HepG2 (cell line): ENCODE measurements around the gene NBEA.
A peak's percentile ranks its signal among the peaks of the same experiment; 100 is the strongest.

Experiments used
- BHLHE40 ChIP-seq: IDR thresholded peaks from 2 replicates; pipeline ENCODE4 v1.6.1; 2011; ENCODE audit warnings: low read length, improper control_type of control experiment
- HCFC1 ChIP-seq: fragments of 150-350 bp; IDR thresholded peaks from 2 replicates; pipeline ENCODE4 v1.6.1; 2014; ENCODE audit warnings: low read depth, low read length
- MED1 ChIP-seq: sonication (generic); formaldehyde crosslinking; IDR thresholded peaks from 2 replicates; pipeline ENCODE4 v1.4.0; 2020; ENCODE audit warnings: missing genetic modification reagents
- NAIF1 ChIP-seq: sonication (generic); formaldehyde crosslinking; IDR thresholded peaks from 2 replicates; pipeline ENCODE4 v1.5.0; 2020; ENCODE audit warnings: mild to moderate bottlenecking, missing genetic modification reagents, borderline replicate concordance
- POLR2A ChIP-seq, 2 experiments: IDR thresholded peaks; 2 replicates each; pipeline ENCODE4 v1.6.1; 2011; ENCODE audit warnings: low read depth in 2 of 2, low read length in 2 of 2, mild to moderate bottlenecking in 1 of 2, moderate library complexity in 1 of 2; ENCODE audit not compliant: insufficient read depth in 1 of 2
- POLR2AphosphoS5 ChIP-seq: IDR thresholded peaks from 2 replicates; pipeline ENCODE4 v1.6.1; 2012; ENCODE audit warnings: low read depth, low read length
- SAP130 ChIP-seq: IDR thresholded peaks from 2 replicates; pipeline ENCODE4 v1.6.1; 2016; ENCODE audit warnings: low read depth
- YY1 ChIP-seq: IDR thresholded peaks from 2 replicates; pipeline ENCODE4 v1.6.1; 2011; ENCODE audit warnings: low read length, low read depth, moderate library complexity, mild to moderate bottlenecking; ENCODE audit not compliant: insufficient read depth, insufficient replicate concordance
- ZFP36 ChIP-seq: fragments of 150-350 bp; IDR thresholded peaks from 2 replicates; pipeline ENCODE4 v1.6.1; 2018; ENCODE audit warnings: borderline replicate concordance, low read length, low read depth; ENCODE audit not compliant: partially characterized antibody
- ZNF274 ChIP-seq: sonication (generic); formaldehyde crosslinking; IDR thresholded peaks from 2 replicates; pipeline ENCODE4 v1.5.1; 2020; ENCODE audit warnings: mild to moderate bottlenecking, missing genetic modification reagents
- ZNF558 ChIP-seq: sonication (generic); formaldehyde crosslinking; IDR thresholded peaks from 2 replicates; pipeline ENCODE4 v1.9.0; 2022; ENCODE audit warnings: mild to moderate bottlenecking, missing genetic modification reagents, borderline replicate concordance
- ZNF792 ChIP-seq: IDR thresholded peaks from 2 replicates; pipeline ENCODE4 v1.6.1; 2016
- TF ChIP-seq, protein P1 (sequence below): sonication (generic); formaldehyde crosslinking; IDR thresholded peaks from 2 replicates; pipeline ENCODE4 v1.5.0; 2020; ENCODE audit warnings: mild to moderate bottlenecking, missing genetic modification reagents, moderate library complexity
- TF ChIP-seq, protein P2 (sequence below): sonication (generic); formaldehyde crosslinking; IDR thresholded peaks from 2 replicates; pipeline ENCODE4 v1.5.0; 2020; ENCODE audit warnings: missing genetic modification reagents

DNA sequence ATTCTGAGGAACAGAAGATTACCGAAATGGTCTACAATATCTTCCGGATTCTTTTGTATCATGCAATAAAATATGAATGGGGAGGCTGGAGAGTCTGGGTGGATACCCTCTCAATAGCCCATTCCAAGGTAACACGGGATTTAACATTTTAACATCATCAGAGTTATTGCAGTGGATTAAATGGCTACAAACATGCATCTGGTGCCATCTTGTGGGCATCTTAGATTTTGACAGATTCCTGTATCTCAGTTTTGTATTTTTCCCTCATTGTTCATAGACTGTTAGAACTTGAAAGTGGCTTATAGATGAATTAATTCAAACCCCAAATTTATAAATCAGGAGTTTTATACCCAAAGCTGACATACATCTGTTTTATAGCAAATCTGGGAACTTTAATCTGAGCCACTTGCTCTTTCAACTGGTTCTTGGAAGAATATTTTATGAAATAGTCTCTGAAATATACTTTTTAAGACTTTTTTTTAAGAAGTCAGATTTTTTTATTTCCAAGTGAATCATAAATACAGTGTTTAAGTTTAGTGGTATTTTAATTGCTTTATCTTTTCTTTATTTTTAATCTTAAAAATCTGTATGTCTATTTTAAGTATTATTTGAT lies 215.2 kb downstream of the NBEA start:
- TF ChIP-seq ZNF558 (CRISPR knock-in tag) (no peak), BHLHE40 (no peak), MED1 (no peak), NAIF1 (CRISPR knock-in tag) (no peak), POLR2AphosphoS5 (no peak), ZNF274 (CRISPR knock-in tag) (no peak), HCFC1 (no peak), POLR2A (IDR thresholded peaks at IDR 0.05; ENCODE audit: insufficient read depth in 1 of 2, low read depth in 2 of 2, low read length in 2 of 2) (no peak), ZNF792 (no peak), ZFP36 (no peak), YY1 (no peak), SAP130 (CRISPR knock-in tag) (no peak)
- TF ChIP-seq, protein P1, sequence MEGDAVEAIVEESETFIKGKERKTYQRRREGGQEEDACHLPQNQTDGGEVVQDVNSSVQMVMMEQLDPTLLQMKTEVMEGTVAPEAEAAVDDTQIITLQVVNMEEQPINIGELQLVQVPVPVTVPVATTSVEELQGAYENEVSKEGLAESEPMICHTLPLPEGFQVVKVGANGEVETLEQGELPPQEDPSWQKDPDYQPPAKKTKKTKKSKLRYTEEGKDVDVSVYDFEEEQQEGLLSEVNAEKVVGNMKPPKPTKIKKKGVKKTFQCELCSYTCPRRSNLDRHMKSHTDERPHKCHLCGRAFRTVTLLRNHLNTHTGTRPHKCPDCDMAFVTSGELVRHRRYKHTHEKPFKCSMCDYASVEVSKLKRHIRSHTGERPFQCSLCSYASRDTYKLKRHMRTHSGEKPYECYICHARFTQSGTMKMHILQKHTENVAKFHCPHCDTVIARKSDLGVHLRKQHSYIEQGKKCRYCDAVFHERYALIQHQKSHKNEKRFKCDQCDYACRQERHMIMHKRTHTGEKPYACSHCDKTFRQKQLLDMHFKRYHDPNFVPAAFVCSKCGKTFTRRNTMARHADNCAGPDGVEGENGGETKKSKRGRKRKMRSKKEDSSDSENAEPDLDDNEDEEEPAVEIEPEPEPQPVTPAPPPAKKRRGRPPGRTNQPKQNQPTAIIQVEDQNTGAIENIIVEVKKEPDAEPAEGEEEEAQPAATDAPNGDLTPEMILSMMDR = peak; percentile 73
- TF ChIP-seq, protein P2, sequence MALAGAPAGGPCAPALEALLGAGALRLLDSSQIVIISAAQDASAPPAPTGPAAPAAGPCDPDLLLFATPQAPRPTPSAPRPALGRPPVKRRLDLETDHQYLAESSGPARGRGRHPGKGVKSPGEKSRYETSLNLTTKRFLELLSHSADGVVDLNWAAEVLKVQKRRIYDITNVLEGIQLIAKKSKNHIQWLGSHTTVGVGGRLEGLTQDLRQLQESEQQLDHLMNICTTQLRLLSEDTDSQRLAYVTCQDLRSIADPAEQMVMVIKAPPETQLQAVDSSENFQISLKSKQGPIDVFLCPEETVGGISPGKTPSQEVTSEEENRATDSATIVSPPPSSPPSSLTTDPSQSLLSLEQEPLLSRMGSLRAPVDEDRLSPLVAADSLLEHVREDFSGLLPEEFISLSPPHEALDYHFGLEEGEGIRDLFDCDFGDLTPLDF (CRISPR knock-in tag) = no peak
